Stimulated activated CD8-positive, alpha-beta memory T cell treated with anti-CD3 and anti-CD28 coated beads, Interleukin-2, amount 100 ng/mL, for 1 hour (primary cell): Measurements from ENCODE around the gene SPEM3.
"Not testable (repeated sequence)": the region's sequence is repeated elsewhere in the genome, so short reads cannot be mapped to it uniquely, and the experiment has no call there.

ENCODE experiments used
- DNase-seq, 2 donors: peaks; one replicate each; pipeline ENCODE4 v3.0.0-alpha.2; 2020; ENCODE audit warnings: low read depth in 2 of 2

The SPEM3 gene

DNA sequence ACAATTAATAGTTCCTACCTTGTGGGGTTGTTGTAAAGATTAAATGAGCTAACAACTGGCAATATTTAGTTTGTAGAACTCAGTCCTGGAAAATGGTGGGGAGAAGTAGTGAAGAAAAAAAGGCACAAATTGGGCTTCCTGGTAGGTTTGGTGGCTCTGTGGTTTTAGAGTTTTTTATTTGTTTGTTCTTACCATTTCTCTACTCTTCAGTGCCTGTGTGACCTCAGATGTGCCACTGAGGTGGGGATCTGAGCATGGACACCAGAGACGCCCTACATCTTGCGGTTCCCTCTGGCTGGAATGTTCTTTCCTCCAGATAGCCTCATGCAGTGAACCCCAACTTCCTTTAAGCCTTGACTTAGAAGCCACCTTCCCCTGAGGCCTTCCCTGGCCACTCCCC, 43.1 kb downstream of the SPEM3 start:
- no peak for DNase-seq

DNA sequence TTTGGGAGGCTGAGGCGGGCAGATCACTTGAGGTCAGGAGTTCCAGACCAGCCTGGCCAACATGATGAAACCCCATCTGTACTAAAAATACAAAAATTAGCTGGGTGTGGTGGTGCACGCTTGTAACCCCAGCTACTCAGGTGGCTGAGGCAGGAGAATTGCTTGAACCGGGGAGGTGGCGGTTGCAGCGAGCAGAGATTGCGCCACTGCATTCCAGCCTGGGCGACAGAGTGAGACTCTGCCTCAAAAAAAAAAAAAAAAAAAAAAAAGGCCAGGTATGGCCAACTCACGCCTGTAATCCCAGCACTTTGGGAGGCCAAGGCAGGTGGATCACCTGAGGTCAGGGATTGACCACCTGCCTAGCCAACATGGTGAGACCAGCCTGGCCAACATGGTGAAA, 46.1 kb downstream of the SPEM3 start:
- not testable (repeated sequence) for DNase-seq

DNA sequence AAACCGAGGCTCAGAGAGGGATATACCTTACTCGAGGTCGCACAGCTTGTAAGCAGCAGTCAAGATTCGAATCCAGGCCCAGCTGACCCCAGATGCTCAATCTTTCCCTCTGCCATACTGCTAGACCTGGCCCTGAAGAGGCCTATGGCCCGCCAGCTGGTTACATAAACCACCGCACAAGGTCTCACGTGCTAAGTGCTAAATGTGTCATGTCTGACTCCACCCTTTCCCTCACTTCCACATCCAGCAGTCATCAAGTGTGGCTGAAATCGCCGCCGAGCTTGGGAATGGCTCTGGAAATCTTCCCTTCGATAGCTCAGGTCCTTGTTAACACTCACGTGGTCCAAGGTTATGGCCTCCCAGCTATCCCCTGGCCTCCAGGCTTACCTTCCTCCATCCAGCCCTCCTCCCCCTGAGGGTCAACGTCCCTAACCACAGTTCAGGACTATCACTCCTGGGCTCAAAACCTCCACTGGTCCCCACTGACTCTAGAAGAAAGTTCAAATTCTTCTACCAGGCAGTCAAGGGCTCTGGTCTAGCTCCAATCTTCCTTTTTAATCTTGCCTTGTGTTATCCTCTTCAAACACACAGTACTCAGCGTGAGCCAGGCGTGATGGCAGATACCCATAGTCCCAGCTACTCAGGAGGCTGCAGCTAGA, 47.2 kb downstream of the SPEM3 start:
- no peak for DNase-seq

DNA sequence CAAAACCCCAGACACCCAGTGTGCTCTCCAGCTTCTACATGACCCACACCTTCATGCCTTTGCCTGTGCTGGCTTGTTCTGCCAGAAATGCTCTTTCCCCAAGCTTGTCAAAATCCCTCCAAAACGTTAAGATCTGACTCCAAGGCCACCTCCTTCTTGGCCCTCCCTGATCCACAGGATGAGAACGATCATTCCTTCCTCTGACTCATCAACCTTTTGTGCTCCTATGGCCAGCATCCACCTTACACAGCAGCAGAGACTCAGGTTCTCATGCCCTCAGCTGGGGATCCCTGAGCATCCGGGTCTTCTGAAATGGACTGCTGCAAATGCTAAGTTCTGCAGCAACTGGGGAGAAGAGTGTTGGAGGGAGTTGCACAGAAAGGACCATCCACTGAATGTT, 47.8 kb downstream of the SPEM3 start:
- no peak for DNase-seq

DNA sequence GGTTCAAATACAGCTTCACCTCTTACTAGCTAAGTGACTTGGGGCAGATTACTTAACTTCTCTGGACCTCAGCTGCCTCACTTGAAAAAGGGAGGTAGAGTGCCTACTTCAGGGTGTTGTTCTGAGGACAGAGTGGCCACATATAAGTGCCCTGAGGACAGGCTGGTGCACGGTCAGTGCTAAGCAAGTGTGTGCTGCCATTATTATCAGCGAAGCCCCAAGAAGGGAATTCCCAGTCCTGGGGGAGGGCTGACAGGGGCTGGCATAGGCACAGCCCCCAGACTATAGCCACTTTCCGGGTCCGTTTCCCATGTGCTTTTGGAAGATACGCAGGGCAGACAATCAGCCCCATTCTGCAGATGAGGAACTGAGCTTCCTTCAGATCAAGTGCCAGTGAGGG, 48.3 kb downstream of the SPEM3 start:
- no peak for DNase-seq

DNA sequence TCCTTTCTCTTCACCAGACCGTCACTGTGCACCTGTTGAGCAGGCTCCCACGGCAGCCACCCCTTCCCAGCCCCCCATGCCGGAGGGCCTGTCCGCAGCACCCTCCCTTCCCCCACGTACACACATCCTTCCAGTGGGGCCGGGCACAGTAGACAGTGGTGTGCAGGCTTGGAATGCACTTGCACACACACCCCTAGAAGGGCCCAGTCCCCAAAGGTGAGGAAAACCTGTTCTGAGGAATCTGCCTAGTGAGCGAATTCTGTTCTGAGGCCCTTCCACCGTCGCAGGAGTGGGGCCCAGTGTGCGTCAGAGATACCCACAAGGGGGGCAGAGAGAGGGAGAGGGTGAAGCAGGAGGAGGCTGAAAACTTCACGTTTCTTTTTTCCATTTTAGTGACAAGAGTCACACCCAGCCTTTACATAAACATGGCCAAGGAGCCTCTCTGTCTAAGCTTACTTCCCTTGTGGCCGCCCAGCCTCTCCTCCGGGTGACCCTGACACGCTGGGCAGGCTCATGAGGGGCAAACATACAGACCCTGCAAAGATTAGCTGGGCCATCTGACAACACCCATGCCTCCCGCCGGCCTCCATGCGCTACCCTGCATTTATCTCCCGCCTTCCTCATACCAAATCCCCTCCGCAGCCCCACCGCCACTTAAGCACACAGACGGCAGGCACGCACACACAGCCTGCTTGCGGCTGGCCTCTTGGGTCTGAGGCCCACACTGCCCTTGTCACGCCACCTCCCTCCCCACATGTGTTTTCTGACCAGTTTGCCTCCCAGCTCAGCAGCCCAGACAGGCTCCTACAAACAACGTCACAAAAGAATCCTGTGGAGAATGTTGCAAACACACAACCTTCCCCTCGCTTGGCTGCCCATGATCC, 49.0 kb downstream of the SPEM3 start:
- DNase-seq: peak in 1 of 2 donors; percentile 14

DNA sequence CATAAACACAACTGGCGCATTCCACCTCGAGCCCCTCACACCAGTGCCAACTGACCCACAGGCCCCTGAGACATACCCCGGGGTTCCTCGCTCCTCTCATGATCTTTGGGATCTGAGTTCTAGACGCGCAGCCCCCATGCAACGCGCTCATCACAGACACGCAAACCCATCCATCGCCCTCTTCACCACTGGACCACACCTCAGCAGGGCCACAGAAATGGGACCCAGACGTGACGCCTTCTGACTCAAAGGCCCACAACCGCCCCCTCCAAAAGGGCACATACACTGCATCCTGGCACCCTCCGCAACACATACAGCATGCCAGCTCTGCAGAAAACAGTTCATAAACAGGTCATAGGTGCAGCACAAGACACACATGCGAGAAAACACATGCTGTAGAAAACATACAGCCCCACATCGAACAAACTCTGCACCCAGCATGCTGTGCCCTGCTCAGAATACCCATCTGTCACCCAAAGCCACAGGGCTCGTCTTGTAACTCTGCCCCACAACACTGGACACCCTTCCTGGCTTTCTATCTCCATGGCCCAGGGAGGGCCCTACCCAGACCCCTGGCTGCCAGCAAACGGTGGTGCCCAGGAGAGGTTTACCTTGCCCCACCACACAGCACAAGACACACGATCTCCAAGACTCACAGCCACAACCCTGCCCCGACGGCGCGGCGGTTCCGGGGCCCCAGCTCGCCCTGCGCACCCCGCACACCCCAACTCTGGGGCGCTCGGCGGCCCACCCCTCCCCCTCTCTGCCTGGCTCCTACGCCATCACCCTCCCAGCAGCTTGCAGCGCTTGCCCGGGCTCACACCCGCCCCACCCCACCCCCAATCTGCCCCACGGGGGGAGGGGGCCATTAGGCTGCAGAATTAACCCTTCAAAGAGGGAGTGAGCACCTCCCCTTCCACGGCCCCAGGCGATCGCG, 49.9 kb downstream of the SPEM3 start:
- DNase-seq: peak in 1 of 2 donors; percentile 42

DNA sequence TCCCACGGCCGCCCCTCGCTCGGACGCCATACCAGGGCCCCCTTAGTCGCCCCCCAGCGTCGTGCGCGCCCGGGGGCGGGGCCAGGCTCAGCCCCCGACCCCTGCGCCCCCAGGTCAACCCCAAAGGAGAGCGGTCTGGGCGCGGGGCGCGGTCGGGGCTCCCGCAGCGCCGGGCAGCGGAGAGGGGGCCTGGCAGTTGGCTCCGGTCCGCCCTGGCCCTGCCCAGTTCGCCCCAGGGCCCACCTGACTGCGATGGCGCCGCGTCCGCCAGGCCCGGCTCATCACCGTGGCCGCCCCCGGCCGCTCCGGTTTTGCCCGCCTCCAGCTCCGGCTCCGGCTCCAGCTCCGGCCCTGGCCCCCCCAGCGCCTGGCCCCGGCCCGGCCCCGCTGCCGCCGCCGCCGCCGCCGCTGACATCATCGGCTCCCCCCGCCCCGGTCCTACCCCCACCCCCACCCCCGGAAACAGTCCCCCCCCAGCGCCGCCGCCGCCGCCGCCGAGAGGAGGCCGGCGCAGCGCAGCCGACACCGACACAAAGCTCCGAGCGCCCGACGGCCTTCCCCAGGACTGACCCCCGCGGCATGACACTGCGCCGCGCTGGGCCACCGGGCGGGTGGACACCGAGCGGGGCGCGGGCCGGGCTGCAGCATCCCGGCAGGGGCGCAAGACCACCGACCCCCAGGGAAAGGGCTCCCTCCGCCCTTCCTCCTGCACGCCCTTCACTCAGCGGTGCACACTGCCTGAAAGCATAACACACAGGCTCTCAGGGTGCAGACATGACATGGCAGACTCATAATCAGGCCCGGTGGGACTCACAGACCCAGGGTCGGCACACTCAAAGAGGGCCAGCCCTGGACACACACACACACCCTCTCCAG, 50.8 kb downstream of the SPEM3 start, which contains the start of gene ZBTB4:
Gene ZBTB4, minus strand, starts transcription at position 419 of the 876 bp plus-strand sequence. CDS start 12,830 bp downstream, outside the sequence.
- DNase-seq: peak; percentile 52 to 53

DNA sequence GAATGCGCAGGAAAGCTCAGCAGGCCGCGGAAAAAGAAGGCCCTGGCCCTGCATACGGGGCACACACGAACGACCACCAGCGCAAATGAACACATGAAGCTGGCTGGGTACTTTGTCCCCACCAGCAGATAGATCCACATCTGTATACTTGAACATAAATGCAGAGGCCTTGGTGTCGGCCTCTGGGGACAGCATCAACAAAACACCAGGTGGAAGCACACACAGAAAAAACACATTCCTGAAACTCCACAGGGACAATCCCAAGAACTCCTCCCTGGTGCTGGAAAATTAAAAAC, 51.4 kb downstream of the SPEM3 start:
- DNase-seq: no peak

DNA sequence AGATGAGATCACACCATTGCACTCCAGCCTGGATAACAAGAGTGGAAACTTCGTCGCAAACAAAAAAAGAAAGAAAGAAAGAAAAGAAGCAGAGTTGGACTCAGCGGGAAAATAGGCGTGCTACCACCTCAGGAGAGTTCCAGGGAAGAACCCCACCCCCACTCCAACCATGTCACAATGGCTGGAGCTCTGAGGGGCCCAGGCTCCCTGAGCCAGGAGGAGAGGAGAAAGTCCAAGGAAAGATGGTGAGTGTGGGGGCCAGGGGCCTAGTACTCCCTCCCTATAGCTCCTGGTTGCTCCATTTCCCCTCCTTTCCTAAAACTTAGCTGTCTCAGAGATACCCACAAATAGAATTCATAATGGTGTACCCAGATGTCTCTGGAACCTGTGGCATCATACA, 52.6 kb downstream of the SPEM3 start, which contains the start of gene SLC35G6:
Gene SLC35G6, plus strand, starts transcription at position 172 of the 400 bp plus-strand sequence. Its CDS starts 71 bp downstream, at position 243.
- DNase-seq: not testable (repeated sequence)

DNA sequence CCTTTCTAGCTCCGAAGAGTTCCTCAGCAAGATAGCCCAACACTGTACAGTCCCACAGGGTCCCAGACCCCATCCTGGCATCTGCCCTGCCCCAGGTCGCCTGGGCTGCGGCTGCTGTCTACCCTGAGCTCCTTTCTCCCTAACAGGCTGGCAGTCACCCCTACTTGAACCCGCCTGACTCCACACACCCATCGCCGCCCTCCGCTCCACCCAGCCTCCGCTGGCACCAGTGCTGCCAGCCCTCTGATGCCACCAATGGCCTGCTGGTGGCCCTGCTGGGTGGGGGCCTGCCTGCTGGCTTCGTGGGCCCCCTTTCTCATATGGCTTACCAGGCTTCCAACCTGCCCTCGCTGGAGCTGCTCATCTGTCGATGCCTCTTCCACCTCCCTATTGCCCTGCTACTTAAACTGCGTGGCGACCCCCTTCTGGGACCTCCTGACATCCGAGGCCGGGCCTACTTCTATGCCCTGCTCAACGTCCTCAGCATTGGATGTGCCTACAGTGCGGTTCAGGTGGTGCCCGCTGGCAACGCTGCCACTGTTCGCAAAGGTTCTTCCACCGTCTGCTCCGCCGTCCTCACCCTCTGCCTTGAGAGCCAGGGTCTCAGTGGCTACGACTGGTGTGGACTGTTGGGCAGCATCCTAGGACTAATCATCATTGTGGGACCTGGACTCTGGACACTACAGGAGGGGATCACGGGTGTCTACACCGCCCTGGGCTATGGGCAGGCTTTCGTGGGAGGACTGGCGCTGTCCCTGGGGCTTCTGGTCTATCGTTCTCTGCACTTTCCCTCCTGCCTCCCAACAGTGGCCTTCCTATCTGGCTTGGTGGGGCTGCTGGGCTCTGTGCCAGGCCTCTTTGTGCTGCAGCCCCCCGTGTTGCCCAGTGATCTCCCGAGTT, 53.4 kb downstream of the SPEM3 start:
- DNase-seq: not testable (repeated sequence)
